ENCODE data around the gene PLXNB1. TPM values are rescaled to one million over a fixed set of nuclear protein-coding genes. Genes with fewer than 3 reads are reported as not detected.

PLXNB1 gene
- total RNA-seq, 1 donor = 35.0 TPM

DNA sequence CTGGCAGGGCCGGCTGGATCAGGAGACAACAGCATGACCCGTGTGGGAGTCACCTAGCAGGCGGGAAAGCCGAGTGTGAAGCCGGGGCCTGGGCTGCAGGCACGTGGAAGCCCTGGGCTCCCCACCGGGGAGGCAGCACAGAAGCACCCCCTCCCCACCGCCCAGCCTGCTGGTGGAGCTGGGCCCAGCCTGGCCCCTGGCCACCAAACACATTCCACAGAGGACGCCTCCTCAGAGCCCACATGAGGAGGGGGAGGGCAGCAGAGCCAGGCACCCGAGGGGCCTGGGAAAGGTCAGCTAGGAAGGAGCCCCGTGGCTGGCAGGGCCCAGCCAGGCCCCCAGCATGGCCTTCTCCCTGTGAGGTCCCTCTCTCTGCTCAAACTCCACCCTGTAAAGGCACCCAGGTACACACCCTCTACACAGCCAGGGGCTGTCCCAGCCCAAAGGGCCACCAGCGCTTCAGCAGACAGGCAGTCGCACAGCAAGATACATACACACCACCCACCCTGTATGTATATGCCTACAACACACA is 4.5 kb downstream of the PLXNB1 start:
- TF ChIP-seq, protein P1, sequence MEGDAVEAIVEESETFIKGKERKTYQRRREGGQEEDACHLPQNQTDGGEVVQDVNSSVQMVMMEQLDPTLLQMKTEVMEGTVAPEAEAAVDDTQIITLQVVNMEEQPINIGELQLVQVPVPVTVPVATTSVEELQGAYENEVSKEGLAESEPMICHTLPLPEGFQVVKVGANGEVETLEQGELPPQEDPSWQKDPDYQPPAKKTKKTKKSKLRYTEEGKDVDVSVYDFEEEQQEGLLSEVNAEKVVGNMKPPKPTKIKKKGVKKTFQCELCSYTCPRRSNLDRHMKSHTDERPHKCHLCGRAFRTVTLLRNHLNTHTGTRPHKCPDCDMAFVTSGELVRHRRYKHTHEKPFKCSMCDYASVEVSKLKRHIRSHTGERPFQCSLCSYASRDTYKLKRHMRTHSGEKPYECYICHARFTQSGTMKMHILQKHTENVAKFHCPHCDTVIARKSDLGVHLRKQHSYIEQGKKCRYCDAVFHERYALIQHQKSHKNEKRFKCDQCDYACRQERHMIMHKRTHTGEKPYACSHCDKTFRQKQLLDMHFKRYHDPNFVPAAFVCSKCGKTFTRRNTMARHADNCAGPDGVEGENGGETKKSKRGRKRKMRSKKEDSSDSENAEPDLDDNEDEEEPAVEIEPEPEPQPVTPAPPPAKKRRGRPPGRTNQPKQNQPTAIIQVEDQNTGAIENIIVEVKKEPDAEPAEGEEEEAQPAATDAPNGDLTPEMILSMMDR (IDR thresholded peaks at IDR 0.05; ENCODE audit: insufficient read depth, low read depth, low read length) = no peak
- H3K4me3 ChIP-seq (ENCODE audit: low read depth, low read length) = no peak overlapping the region
- DNase-seq (ENCODE audit: low read depth) = no peak

DNA sequence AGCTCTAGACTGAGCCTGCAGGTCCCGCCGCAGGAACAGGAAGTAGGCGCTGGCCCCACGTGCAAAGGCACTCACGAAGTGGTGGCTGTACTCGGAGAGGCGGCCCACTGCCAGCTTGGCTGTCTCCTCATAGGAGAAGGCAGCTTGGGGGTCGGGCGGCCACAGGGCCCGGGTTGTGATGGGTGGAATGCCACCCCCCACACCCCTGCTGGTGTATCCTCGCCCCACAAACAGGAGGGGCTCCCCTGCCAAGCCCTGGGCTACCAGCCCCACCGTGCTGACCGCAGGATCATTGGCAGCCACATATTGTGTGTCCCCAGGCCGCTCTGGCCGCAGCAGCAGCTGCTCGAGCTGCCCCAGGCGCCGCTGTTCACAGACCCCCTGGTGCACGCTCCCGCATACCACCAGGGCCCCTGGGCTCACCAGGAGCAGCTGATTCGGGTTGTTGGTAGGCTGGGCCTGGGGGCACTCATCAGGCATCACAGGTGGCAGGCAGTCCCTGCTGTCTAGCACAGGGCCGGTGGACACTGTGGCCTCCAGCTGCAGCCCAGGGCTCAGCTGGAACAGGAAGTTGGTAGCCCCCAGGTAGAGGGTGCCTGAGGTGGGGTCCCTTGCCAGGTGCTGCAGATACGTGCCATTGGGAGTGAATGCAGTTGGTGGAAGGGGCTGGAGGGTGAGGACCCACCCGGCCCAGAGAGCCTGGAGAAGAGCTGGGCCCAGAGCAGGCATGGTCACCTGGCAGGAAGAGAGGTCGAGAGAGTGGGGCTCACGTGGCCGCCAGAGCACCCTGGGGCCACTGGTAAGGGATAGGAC is 5.8 kb downstream of the PLXNB1 start:
- TF ChIP-seq, protein P1 (IDR thresholded peaks at IDR 0.05; ENCODE audit: insufficient read depth, low read depth, low read length) = no peak
- no peak for DNase-seq (ENCODE audit: low read depth)
- no peak overlapping the region for H3K4me3 ChIP-seq (ENCODE audit: low read depth, low read length)

DNA sequence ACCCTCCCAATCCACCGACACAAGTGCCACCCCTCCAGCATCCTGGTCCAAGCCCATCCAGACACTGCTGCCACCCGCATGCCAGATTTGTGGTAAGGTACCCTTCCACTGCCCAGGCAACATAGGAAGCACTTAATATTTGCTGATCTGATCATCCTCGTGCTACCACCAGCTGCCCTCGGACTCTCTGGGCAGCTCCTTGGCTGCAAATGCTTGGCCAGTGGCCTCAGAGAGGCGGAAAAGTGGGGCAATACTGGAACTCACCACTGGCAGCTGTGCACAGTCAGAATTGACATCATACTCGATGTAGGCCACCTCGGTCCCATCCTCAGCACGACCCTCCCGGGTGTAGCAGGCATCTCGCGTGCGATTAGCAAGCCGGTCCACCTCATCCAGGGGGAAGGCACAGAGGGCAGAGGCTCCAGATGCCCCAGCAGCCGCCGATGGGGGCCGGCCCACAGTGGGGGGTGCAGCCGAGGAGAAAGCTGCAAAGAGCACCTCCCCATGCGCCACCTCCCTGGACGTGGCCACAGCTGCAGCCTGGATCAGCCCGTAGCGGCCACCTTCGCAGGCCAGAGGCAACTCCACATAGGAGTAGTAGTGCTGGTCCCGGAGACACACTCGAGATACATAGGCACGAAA is 6.5 kb downstream of the PLXNB1 start:
- no peak overlapping the region for H3K4me3 ChIP-seq (ENCODE audit: low read depth, low read length)

DNA sequence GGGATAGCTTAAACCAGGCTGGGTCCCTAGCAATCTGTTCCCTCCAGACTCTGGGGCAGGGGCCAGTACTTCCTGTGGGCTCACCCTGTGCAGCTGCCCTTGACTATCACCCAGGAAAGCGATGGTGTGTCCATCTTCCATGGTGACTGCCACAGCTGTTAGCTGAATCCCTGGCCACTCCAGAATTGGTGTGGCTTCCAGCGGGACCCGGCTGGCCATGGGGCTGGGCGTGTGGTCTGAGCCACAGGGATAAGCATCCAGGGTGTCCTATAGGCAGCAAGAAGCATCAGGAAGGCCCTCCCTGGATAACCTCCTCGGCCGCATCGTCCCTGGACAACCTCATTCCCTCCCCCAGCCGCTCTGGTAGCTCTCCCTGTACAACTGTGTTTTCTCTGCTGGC is 7.2 kb downstream of the PLXNB1 start:
- no peak for DNase-seq (ENCODE audit: low read depth)
- TF ChIP-seq, protein P1 (IDR thresholded peaks at IDR 0.05; ENCODE audit: insufficient read depth, low read depth, low read length) = no peak
- no peak overlapping the region for H3K4me3 ChIP-seq (ENCODE audit: low read depth, low read length)

More for the DNA sequence above, 6.5 kb downstream of the PLXNB1 start:
- TF ChIP-seq, protein P1 (IDR thresholded peaks at IDR 0.05; ENCODE audit: insufficient read depth, low read depth, low read length) = no peak
- DNase-seq (ENCODE audit: low read depth) = no peak

DNA sequence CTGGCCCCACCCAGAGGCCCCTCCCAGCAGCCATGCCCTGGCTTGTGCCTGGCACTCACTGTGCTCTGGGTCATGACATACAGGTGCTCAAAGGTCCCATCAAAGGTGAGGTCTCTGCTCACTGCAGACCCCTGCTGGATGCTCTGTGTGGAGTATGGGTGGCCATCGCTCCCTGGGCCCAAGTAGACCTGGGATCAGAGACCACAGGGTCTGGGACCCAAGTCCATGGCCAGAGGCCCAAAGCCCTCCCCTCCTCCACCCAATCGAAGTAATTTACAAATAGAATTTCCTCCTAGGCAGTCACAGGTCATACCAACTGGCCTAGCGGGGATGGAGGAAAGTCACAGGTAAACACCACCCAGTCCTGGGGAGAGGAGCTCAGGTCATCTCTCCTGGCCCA is 7.6 kb downstream of the PLXNB1 start:
- DNase-seq (ENCODE audit: low read depth) = no peak
- TF ChIP-seq, protein P1 (IDR thresholded peaks at IDR 0.05; ENCODE audit: insufficient read depth, low read depth, low read length) = no peak
- H3K4me3 ChIP-seq (ENCODE audit: low read depth, low read length) = no peak overlapping the region

DNA sequence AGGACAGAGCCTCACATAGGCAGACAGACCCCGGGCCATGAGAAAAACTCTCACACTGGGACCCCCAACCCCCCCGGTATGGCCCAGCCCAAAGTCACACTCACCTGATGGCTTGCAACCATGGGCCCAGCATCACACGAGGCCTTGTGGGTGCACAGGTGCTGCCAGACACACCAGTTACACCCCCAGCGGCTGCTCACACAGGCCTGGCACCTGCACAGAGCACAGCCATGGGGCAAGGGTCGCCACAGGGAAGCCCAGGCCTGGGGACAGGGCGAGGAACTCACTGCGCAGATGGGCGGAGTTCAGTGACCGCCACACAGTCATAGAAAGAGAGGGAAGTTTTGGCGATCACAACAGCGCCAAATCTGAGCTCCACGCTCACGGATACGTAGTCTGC is 9.3 kb downstream of the PLXNB1 start:
- TF ChIP-seq, protein P1 (IDR thresholded peaks at IDR 0.05; ENCODE audit: insufficient read depth, low read depth, low read length) = no peak
- DNase-seq (ENCODE audit: low read depth) = no peak
- H3K4me3 ChIP-seq (ENCODE audit: low read depth, low read length) = no peak overlapping the region
